Nephron (organoid): ENCODE data around the gene ISG20L2.
A peak's percentile ranks its signal among the peaks of the same experiment; 100 is the strongest.

ENCODE experiments used
- H3K27ac Mint-ChIP-seq, 3 experiments: 2 replicates each; pipeline ENCODE4 v1.8.0; 2020; ENCODE audit warnings: mixed read lengths in 3 of 3, mild to moderate bottlenecking in 2 of 3, moderate library complexity in 1 of 3
- H3K27me3 Mint-ChIP-seq: 2 replicates; pipeline ENCODE4 v1.8.0; 2021; ENCODE audit warnings: low read depth, mild to moderate bottlenecking, moderate library complexity, mixed read lengths
- H3K36me3 Mint-ChIP-seq: 2 replicates; pipeline ENCODE4 v1.8.0; 2020; ENCODE audit warnings: low read depth, mixed read lengths
- H3K4me1 Mint-ChIP-seq: 2 replicates; pipeline ENCODE4 v1.8.0; 2020; ENCODE audit warnings: mixed read lengths
- H3K4me3 Mint-ChIP-seq, 3 experiments: 2 replicates each; pipeline ENCODE4 v1.8.0; 2020; ENCODE audit warnings: mild to moderate bottlenecking in 3 of 3, mixed read lengths in 3 of 3, moderate library complexity in 2 of 3
- H3K9me3 Mint-ChIP-seq: 2 replicates; pipeline ENCODE4 v1.8.0; 2020; ENCODE audit warnings: mixed read lengths
- TF ChIP-seq, protein P1 (sequence below), 3 experiments: fragments of 200-600 bp; sonication (generic); IDR thresholded peaks; one replicate each; pipeline ENCODE4 v1.5.0; 2021; ENCODE audit warnings: antibody characterized with exemption in 3 of 3; ENCODE audit not compliant: unreplicated experiment in 3 of 3

ISG20L2 gene

DNA sequence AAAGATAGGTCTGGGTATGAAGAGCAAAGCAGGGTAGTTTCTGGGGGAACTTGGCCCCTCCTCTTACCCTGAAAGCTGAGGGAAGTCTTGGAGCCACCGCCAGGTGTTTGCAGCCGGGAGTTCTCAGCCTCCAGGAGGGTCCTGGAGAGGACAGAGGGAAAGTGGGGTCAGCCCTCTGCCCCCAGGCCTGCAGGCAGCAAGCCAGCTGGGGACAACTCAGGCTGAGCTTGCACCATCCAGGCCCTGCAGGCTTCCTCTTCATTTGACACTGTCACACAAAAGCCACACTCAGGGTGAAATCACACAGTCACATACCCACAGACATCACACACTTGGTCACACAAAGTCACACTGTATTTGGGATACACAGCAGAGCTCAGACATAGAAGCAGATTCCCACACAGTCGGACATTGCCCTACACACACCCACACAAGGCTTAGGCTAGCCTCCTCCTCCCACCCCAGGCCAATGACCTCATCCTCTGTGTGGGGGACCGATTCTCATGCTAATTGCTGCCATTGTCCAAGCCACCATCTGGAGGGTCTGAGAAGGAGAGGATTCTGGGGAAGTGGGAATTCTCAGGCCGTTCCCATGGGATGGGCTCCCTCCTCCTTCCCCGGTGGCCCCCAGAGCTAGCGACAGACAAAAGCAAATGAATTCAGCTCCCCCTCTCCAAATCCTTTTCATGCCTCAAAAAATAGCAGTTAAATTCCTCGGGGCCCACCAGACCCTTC, 55.0 kb downstream of the ISG20L2 start:
- Mint-ChIP-seq H3K4me3 (peak overlapping the region; percentile 91 to 94 (median 92)), H3K27me3 (peaks cover 10% of the 10 kb centered on the region), H3K4me1 (peaks cover 69% of the 10 kb centered on the region), H3K36me3 (peaks cover 46% of the 10 kb centered on the region), H3K27ac (peak overlapping the region; percentile 72 to 91 (median 83)), H3K9me3 (no peaks in the 10 kb centered on the region)
- TF ChIP-seq, protein P1, sequence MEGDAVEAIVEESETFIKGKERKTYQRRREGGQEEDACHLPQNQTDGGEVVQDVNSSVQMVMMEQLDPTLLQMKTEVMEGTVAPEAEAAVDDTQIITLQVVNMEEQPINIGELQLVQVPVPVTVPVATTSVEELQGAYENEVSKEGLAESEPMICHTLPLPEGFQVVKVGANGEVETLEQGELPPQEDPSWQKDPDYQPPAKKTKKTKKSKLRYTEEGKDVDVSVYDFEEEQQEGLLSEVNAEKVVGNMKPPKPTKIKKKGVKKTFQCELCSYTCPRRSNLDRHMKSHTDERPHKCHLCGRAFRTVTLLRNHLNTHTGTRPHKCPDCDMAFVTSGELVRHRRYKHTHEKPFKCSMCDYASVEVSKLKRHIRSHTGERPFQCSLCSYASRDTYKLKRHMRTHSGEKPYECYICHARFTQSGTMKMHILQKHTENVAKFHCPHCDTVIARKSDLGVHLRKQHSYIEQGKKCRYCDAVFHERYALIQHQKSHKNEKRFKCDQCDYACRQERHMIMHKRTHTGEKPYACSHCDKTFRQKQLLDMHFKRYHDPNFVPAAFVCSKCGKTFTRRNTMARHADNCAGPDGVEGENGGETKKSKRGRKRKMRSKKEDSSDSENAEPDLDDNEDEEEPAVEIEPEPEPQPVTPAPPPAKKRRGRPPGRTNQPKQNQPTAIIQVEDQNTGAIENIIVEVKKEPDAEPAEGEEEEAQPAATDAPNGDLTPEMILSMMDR (IDR thresholded peaks at IDR 0.05; ENCODE audit: unreplicated experiment in 3 of 3), result no peak
